IMR-90 (cell line): ENCODE results near the gene RNASEH2B. TPM values are rescaled to one million over a fixed set of nuclear protein-coding genes. Genes with fewer than 3 reads are reported as not detected.

Experiments used
- ATAC-seq: fragments of 200-7000 bp; cut with Tn5 transposase; 2 replicates; pipeline ENCODE4 v1.9.1; 2020; ENCODE audit warnings: low read depth, mild to moderate bottlenecking, moderate library complexity
- BruUV-seq: library from RNA; stranded (reverse); fragments of 400-500 nt; replicated peaks from 2 replicates; lab custom pipeline; 2021; lab: Mats Ljungman, UMichigan
- CTCF ChIA-PET: fragments of 300-600 bp; formaldehyde crosslinking; extraction: SDS; loops from one replicate; lab custom pipeline; 2021; ENCODE audit warnings: antibody characterized with exemption; lab: Yijun Ruan, JAX
- POLR2A ChIA-PET: fragments of 300-600 bp; sonication (Branson Sonifier 250); formaldehyde crosslinking; loops from one replicate; lab custom pipeline; 2022; ENCODE audit warnings: antibody characterized with exemption; ENCODE audit not compliant: unreplicated experiment; lab: Charles Lee
- DNase-seq: peaks from one replicate; pipeline ENCODE4 v3.0.0; 2013
- H2AFZ ChIP-seq: replicated peaks from 2 replicates; pipeline ENCODE3; 2013; ENCODE audit warnings: low read length, mild to moderate bottlenecking; ENCODE audit not compliant: poor library complexity
- H2AK5ac ChIP-seq: 2 replicates; pipeline ENCODE4 v1.6.1; 2013; ENCODE audit warnings: low read depth, low read length, inconsistent platforms
- H2AK9ac ChIP-seq: replicated peaks from 2 replicates; pipeline ENCODE3; 2013; ENCODE audit warnings: mild to moderate bottlenecking, low read depth, low read length, moderate library complexity; ENCODE audit not compliant: poor library complexity
- H2BK120ac ChIP-seq: 2 replicates; pipeline ENCODE4 v1.6.1; 2013; ENCODE audit warnings: low read depth, low read length, inconsistent platforms
- H2BK15ac ChIP-seq: 3 replicates; pipeline ENCODE4 v1.6.1; 2013; ENCODE audit warnings: low read depth, low read length, inconsistent platforms
- H2BK20ac ChIP-seq: 2 replicates; pipeline ENCODE4 v1.6.1; 2013; ENCODE audit warnings: low read depth, mild to moderate bottlenecking, inconsistent platforms, low read length, moderate library complexity
- H2BK5ac ChIP-seq: 2 replicates; pipeline ENCODE4 v1.6.1; 2013; ENCODE audit warnings: mild to moderate bottlenecking, low read depth, low read length, inconsistent platforms; ENCODE audit not compliant: poor library complexity, severe bottlenecking
- H3K14ac ChIP-seq: replicated peaks from 2 replicates; pipeline ENCODE4 v1.6.1; 2013; ENCODE audit warnings: low read depth, low read length, inconsistent platforms
- H3K18ac ChIP-seq: 2 replicates; pipeline ENCODE4 v1.6.1; 2013; ENCODE audit warnings: low read depth, low read length, control low read depth
- H3K23ac ChIP-seq: 2 replicates; pipeline ENCODE4 v1.6.1; 2013; ENCODE audit warnings: low read depth, low read length, inconsistent platforms
- H3K27ac ChIP-seq: 2 replicates; pipeline ENCODE4 v1.5.1; 2013; ENCODE audit warnings: mild to moderate bottlenecking, control low read depth, low read length; ENCODE audit not compliant: insufficient read depth
- H3K27me3 ChIP-seq: 2 replicates; pipeline ENCODE4 v1.6.1; 2013; ENCODE audit warnings: low read length; ENCODE audit not compliant: control insufficient read depth, insufficient read depth
- H3K36me3 ChIP-seq: 2 replicates; pipeline ENCODE4 v1.6.1; 2013; ENCODE audit warnings: low read length, mixed read lengths; ENCODE audit not compliant: control insufficient read depth, insufficient read depth
- H3K4ac ChIP-seq: 2 replicates; pipeline ENCODE4 v1.6.1; 2013; ENCODE audit warnings: low read depth, low read length, inconsistent platforms
- H3K4me1 ChIP-seq: 2 replicates; pipeline ENCODE4 v1.6.1; 2013; ENCODE audit warnings: low read length, mixed read lengths; ENCODE audit not compliant: control insufficient read depth, insufficient read depth
- H3K4me2 ChIP-seq: 2 replicates; pipeline ENCODE4 v1.6.1; 2013; ENCODE audit warnings: low read depth, mild to moderate bottlenecking, control low read depth, low read length, moderate library complexity
- H3K4me3 ChIP-seq: 2 replicates; pipeline ENCODE4 v1.5.1; 2013; ENCODE audit warnings: low read depth, mild to moderate bottlenecking, control low read depth, low read length, moderate library complexity; ENCODE audit not compliant: insufficient read depth
- H3K56ac ChIP-seq: 2 replicates; pipeline ENCODE4 v1.6.1; 2013; ENCODE audit warnings: low read length, inconsistent platforms; ENCODE audit not compliant: insufficient read depth; ENCODE audit errors: extremely low read depth
- H3K79me1 ChIP-seq, 2 experiments: 2 replicates each; pipeline ENCODE4 v1.6.1; 2013; ENCODE audit warnings: low read length in 2 of 2, inconsistent platforms in 1 of 2, low read depth in 1 of 2
- H3K9ac ChIP-seq: 2 replicates; pipeline ENCODE4 v1.6.1; 2013; ENCODE audit warnings: low read depth, low read length, control low read depth
- H3K9me1 ChIP-seq: 2 replicates; pipeline ENCODE4 v1.6.1; 2013; ENCODE audit warnings: low read length, inconsistent platforms; ENCODE audit not compliant: insufficient read depth
- H3K9me3 ChIP-seq: 2 replicates; pipeline ENCODE4 v1.6.1; 2013; ENCODE audit warnings: low read length; ENCODE audit not compliant: control insufficient read depth, insufficient read depth
- H4K20me1 ChIP-seq: 2 replicates; pipeline ENCODE4 v1.6.1; 2013; ENCODE audit warnings: low read length, inconsistent platforms; ENCODE audit not compliant: insufficient read depth
- H4K5ac ChIP-seq: 2 replicates; pipeline ENCODE4 v1.6.1; 2013; ENCODE audit warnings: mild to moderate bottlenecking, low read depth, low read length, control low read depth
- H4K8ac ChIP-seq, 2 experiments: 2 replicates each; pipeline ENCODE4 v1.6.1; 2013; ENCODE audit warnings: low read depth in 2 of 2, low read length in 2 of 2, control low read depth in 1 of 2, inconsistent platforms in 1 of 2
- H4K91ac ChIP-seq: 2 replicates; pipeline ENCODE4 v1.6.1; 2013; ENCODE audit warnings: low read depth, low read length, inconsistent platforms; ENCODE audit not compliant: insufficient read depth
- BHLHE40 ChIP-seq: fragments of 150-350 bp; IDR thresholded peaks from 2 replicates; pipeline ENCODE4 v1.6.1; 2016; ENCODE audit warnings: mild to moderate bottlenecking, low read depth, low read length
- CEBPB ChIP-seq: IDR thresholded peaks from 2 replicates; pipeline ENCODE4 v1.6.1; 2012; ENCODE audit warnings: low read depth, low read length, improper control_type of control experiment
- CHD1 ChIP-seq: IDR thresholded peaks from 2 replicates; pipeline ENCODE4 v1.6.1; 2012; ENCODE audit warnings: low read depth, low read length, improper control_type of control experiment
- CTCF ChIP-seq: conservative IDR thresholded peaks from 2 replicates; pipeline ENCODE4 v1.5.1; 2012; ENCODE audit warnings: mild to moderate bottlenecking, low read depth, low read length, improper control_type of control experiment
- ELK1 ChIP-seq: fragments of 150-350 bp; IDR thresholded peaks from 2 replicates; pipeline ENCODE4 v1.6.1; 2016; ENCODE audit warnings: low read depth, mild to moderate bottlenecking, low read length, moderate library complexity, borderline replicate concordance
- FOS ChIP-seq: fragments of 150-350 bp; IDR thresholded peaks from 2 replicates; pipeline ENCODE4 v1.6.1; 2016; ENCODE audit warnings: low read depth, low read length
- MAFK ChIP-seq: IDR thresholded peaks from 2 replicates; pipeline ENCODE4 v1.6.1; 2012; ENCODE audit warnings: low read depth, low read length, improper control_type of control experiment
- MAZ ChIP-seq: IDR thresholded peaks from 2 replicates; pipeline ENCODE4 v1.6.1; 2012; ENCODE audit warnings: low read depth, mild to moderate bottlenecking, low read length, improper control_type of control experiment, moderate library complexity, borderline replicate concordance
- MXI1 ChIP-seq: IDR thresholded peaks from 2 replicates; pipeline ENCODE4 v1.6.1; 2012; ENCODE audit warnings: low read depth, mild to moderate bottlenecking, low read length, moderate library complexity, borderline replicate concordance
- NFE2L2 ChIP-seq: fragments of 150-350 bp; IDR thresholded peaks from 2 replicates; pipeline ENCODE4 v1.6.1; 2016; ENCODE audit warnings: low read depth, mild to moderate bottlenecking, low read length
- POLR2A ChIP-seq: IDR thresholded peaks from 2 replicates; pipeline ENCODE4 v1.6.1; 2012; ENCODE audit warnings: mild to moderate bottlenecking, low read depth, low read length
- RAD21 ChIP-seq: IDR thresholded peaks from 2 replicates; pipeline ENCODE4 v1.6.1; 2012; ENCODE audit warnings: low read length, improper control_type of control experiment
- RCOR1 ChIP-seq: IDR thresholded peaks from 2 replicates; pipeline ENCODE4 v1.6.1; 2012; ENCODE audit warnings: mild to moderate bottlenecking, low read length, improper control_type of control experiment; ENCODE audit not compliant: insufficient replicate concordance
- RFX5 ChIP-seq: IDR thresholded peaks from 2 replicates; pipeline ENCODE4 v1.8.0; 2012; ENCODE audit warnings: low read depth, mild to moderate bottlenecking, low read length, moderate library complexity
- SMC3 ChIP-seq: fragments of 150-350 bp; IDR thresholded peaks from 2 replicates; pipeline ENCODE4 v1.6.1; 2016; ENCODE audit warnings: low read depth, mild to moderate bottlenecking, antibody characterized with exemption, low read length, moderate library complexity
- USF2 ChIP-seq: fragments of 150-350 bp; IDR thresholded peaks from 2 replicates; pipeline ENCODE4 v1.6.1; 2017; ENCODE audit warnings: mild to moderate bottlenecking, antibody characterized with exemption, low read length, low read depth
- WGBS, 2 experiments: methylation state at CpG; one replicate each; pipeline versions ENCODE4 v1.1.5 to v1.1.7; 2013; ENCODE audit warnings: missing lambda C conversion rate in 2 of 2; ENCODE audit not compliant: insufficient read length in 1 of 2; ENCODE audit errors: extremely low coverage in 2 of 2; 5-methylcytosine and 5-hydroxymethylcytosine counted together
- dilution Hi-C: fragments of 300-500 bp; cut with HindIII; formaldehyde crosslinking; loops from one replicate; pipeline ENCODE4 v1.14.3; 2018; ENCODE audit warnings: low sequenced_read_pairs; ENCODE audit not compliant: unreplicated experiment
- in situ Hi-C: fragments of 300-500 bp; cut with MboI; formaldehyde crosslinking; loops from 3 replicates; pipeline ENCODE4 v1.14.3; 2019; ENCODE audit warnings: low sequenced_read_pairs, inconsistent platforms, mixed read lengths
- intact Hi-C: fragments of 100-400 bp; cut with micrococcal nuclease; formaldehyde crosslinking; loops from 2 replicates; pipeline ENCODE4 v1.10.0; 2022
- polyA plus RNA-seq, 3 experiments: library from polyadenylated mRNA; depleted of rRNA; stranded (reverse); fragments of >200 nt; gene quantifications; 2 replicates each; pipeline ENCODE4 v1.2.3, GENCODE V29; 2012; ENCODE audit warnings: low replicate concordance in 1 of 3
- total RNA-seq: library from RNA; depleted of rRNA; stranded (reverse); fragments of >200 nt; gene quantifications from 2 replicates; pipeline ENCODE4 v1.2.3, GENCODE V29; 2012

RNASEH2B gene
- total and polyA plus RNA-seq, 2 of the 4 experiments (the other 2 are of a cell fraction), result 11.2 to 14.2 TPM

- Histone ChIP-seq H4K8ac (no peak overlapping the region), H4K5ac (no peak overlapping the region), H4K20me1 (no peaks in the 10 kb centered on the region), H3K9me3 (no peaks in the 10 kb centered on the region), H3K4me2 (no peak overlapping the region), H2AK5ac (no peak overlapping the region), H2BK20ac (no peak overlapping the region), H3K4me3 (no peak overlapping the region), H2BK5ac (no peak overlapping the region), H3K4ac (no peak overlapping the region), H3K14ac (no peak overlapping the region), H3K4me1 (no peaks in the 10 kb centered on the region), H3K27ac (no peak overlapping the region), H2BK15ac (no peak overlapping the region), H3K18ac (no peak overlapping the region), H3K79me1 (no peaks in the 10 kb centered on the region), H3K27me3 (no peaks in the 10 kb centered on the region), H3K9ac (no peak overlapping the region), H3K23ac (no peak overlapping the region), H4K91ac (no peak overlapping the region), H2BK120ac (no peak overlapping the region), H3K56ac (no peak overlapping the region), H3K36me3 (peaks cover 1% of the 10 kb centered on the region; the same call in 1 of the 2 replicates), H2AK9ac (no peak overlapping the region), H3K9me1 (no peaks in the 10 kb centered on the region; the same call in 1 of the 2 replicates), H2AFZ (no peak overlapping the region)
- 80% methylated on average over 2 of the region's 11 CpGs; no CpG with 5 or more reads in 1 of the 2 experiments for WGBS, 2 experiments
- no peak for DNase-seq
- no TSS peak for BruUV-seq
- dilution Hi-C loops (no loop called here), in situ Hi-C loops (loop anchor here (10.0 kb wide), 1 partner anchor 65 kb away; the partner anchor contains the start of gene RNASEH2B), intact Hi-C loops (no loop called here)
- TF ChIP-seq MXI1 (no peak), CHD1 (no peak), MAFK (no peak), RAD21 (no peak), POLR2A (no peak), SMC3 (no peak), RFX5 (no peak), CTCF (no peak), ELK1 (no peak), CEBPB (no peak), BHLHE40 (no peak), RCOR1 (no peak), MAZ (no peak), USF2 (no peak), NFE2L2 (no peak), FOS (no peak)
- ChIA-PET POLR2A (no interaction called here), CTCF (interaction anchor here (1.3 kb wide), 1 partner anchor 10 kb away, joined by 3 read pairs; no protein-coding TSS in a partner anchor)
- no peak for ATAC-seq
Measured at GRCh38 chr13:50969691-50970090, 60.1 kb downstream of the RNASEH2B start.
